22Rv1 (cell line): Measurements from ENCODE around the gene PCCA.

Experiments used
- ZFX ChIP-seq: fragments of 450-650 bp; IDR thresholded peaks from 2 replicates; pipeline ENCODE4 v1.6.1; 2017; ENCODE audit warnings: antibody characterized with exemption, borderline replicate concordance
- TF ChIP-seq, protein P1 (sequence below): fragments of 450-650 bp; IDR thresholded peaks from 2 replicates; pipeline ENCODE4 v1.5.1; 2017; ENCODE audit warnings: mild to moderate bottlenecking

DNA sequence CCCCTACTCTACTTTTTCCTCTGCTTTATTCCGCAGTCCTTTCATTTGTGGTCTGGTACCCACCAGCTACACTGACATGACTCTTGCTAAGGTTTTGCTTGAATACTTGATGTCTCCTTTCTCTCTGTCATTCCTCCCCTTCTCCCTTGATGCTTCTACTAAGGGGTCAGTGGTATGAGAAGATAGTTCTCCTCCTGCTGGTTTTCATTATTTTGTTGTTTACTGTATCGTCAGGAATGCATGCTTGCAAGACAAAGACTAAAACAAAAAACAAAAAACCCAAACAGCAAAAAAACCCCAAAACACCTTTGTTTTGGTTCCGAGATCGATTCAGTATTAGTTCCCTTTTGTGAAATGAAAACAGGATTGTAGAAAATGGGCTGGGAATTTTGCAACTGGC lies 59.5 kb downstream of the PCCA start:
- TF ChIP-seq, protein P1, sequence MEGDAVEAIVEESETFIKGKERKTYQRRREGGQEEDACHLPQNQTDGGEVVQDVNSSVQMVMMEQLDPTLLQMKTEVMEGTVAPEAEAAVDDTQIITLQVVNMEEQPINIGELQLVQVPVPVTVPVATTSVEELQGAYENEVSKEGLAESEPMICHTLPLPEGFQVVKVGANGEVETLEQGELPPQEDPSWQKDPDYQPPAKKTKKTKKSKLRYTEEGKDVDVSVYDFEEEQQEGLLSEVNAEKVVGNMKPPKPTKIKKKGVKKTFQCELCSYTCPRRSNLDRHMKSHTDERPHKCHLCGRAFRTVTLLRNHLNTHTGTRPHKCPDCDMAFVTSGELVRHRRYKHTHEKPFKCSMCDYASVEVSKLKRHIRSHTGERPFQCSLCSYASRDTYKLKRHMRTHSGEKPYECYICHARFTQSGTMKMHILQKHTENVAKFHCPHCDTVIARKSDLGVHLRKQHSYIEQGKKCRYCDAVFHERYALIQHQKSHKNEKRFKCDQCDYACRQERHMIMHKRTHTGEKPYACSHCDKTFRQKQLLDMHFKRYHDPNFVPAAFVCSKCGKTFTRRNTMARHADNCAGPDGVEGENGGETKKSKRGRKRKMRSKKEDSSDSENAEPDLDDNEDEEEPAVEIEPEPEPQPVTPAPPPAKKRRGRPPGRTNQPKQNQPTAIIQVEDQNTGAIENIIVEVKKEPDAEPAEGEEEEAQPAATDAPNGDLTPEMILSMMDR = no peak
- no peak for TF ChIP-seq ZFX
